Smooth muscle cell of bladder (primary cell): Measurements from ENCODE around the gene DHRS4L2. TPM values are rescaled to one million over a fixed set of nuclear protein-coding genes. Genes with fewer than 3 reads are reported as not detected.

ENCODE experiments used
- total RNA-seq: library from RNA; depleted of rRNA; stranded (reverse); fragments of >200 nt; gene quantifications from 2 replicates; pipeline ENCODE4 v1.2.3, GENCODE V29; 2014

DHRS4L2 gene
- total RNA-seq: 13.9 and 16.8 TPM in 2 replicates

DNA sequence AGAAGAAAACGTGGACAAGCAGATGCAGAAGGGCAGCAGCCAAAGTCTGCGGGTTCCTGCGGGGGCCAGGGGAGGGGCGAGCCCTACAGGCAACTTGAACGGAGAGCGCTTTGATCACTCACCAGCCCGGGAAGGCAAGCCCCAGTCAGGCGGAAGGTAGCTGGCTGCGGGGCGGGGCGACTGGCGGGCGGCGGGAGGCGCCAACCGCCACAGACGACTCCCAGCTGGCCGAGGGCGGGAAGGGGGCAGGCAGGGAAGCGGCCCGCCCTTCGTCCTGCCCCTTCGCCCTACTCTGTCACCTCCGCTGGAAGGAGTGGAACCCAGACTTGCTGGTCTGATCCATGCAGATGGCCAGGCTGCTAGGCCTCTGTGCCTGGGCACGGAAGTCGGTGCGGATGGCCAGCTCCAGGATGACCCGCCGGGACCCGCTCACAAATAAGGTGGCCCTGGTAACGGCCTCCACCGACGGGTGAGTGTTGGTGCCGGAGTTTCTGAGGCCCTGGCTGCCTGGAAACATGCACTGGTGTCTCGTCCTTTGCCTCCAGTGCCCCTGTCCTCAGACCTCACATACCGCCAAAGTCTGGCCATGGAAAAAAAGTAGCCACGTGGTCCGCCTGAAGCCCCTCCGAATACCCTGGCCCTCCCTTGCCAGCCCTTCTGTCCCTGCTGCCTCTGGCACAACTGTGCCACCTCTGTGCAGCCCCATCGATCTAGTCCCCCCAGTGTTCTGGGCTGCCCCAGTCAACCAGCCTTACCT, at the start of gene DHRS4L2:
Gene DHRS4L2 (plus strand): TSS at position 323 of the 757 bp plus-strand sequence. CDS start 19 bp downstream, at position 342.

DNA sequence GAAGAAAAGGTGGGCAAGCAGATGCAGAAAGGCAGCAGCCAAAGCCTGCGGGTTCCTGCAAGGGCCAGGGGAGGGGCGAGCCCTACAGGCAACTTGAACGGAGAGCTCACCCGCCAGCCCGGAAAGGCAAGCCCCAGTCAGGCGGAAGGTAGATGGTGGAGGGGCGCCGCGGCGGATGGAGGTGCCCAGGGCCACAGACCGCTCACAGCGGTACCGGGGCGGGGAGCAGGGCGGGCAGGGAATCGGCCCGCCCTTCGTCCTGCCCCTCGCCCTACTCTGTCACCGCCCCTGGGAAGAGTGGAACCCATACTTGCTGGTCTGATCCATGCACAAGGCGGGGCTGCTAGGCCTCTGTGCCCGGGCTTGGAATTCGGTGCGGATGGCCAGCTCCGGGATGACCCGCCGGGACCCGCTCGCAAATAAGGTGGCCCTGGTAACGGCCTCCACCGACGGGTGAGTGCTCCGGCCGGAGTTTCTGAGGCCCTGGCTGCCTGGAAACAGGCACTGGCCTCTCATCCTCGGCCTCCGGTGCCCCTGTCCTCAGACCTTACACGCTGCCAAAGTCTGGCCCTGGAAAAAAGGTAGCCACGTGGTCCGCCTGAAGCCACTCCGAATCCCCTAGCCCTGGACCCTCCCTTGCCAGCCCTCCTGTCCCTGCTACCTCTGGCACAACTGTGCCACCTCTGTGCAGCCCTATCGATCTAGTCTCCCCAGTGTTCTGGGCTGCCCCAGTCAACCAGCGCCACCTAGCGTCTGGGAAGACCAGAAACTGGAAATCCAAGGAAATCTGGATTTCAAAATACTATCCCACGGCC, 35.1 kb upstream of the DHRS4L2 start, which contains the start of gene DHRS4:
Gene DHRS4 (plus strand): TSS at position 307 of the 815 bp plus-strand sequence. CDS start 19 bp downstream, at position 326.

DNA sequence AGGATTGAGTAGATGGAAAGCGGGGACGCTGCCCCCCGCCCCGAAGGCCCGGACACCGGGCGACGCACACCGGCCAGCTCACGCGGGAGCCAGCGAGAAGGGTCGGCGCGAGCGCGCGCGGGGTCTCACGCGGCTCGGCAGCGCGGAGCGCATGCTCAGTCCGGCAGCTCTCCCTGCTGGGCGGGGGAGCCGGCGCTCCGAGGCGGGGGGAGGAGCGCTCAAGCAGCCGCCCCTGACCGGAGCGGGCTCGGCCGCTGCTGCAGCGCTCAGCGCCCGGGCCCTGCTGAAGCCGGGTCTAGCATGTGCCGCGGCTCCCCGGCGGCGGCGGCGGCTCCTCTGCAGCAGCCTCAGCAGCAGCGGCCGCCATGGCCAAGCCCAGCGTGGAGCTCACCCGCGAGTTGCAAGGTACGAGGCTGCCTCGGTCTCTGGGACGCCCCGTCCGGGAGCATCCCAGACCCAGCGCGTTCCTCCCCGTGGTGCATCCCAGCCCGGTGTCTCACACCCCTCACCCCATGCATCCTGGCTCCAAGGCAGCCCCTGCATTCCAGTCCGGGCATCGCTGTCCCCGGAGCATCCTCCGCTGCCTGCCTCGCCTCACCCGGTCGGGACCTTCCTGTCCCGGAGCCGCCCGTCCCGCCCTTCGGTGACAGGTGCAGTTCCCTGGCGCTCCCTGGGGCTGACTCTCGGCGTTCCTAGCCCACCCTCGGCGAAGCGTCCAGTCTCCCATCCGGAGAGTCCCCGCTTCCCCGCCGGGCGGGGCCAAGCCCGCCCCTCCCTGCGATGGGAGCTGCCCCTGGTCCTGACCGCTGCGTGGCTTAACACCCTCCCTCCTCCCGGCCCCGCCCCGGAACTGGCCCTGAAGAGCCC, 63.3 kb downstream of the DHRS4L2 start, which contains the start of gene CARMIL3:
Gene CARMIL3 (plus strand): TSS at position 221 of the 867 bp plus-strand sequence. CDS start 145 bp downstream, at position 366.

Other genes with a start within 250 kb of the DHRS4L2 start
- gene DHRS4, start 35.2 kb upstream of the DHRS4L2 start, total RNA-seq: 49.8 and 69.3 TPM in 2 replicates
- gene CARMIL3, start 63.1 kb downstream of the DHRS4L2 start, total RNA-seq: under 0.01 TPM in 2 replicates
- not detected in 2 replicates for gene CPNE6, start 82.6 kb downstream of the DHRS4L2 start, total RNA-seq
- gene PCK2, start 105.4 kb downstream of the DHRS4L2 start, total RNA-seq: 20.1 and 38.3 TPM in 2 replicates
- 50.9 and 53.0 TPM in 2 replicates for gene DCAF11, start 125.8 kb downstream of the DHRS4L2 start, total RNA-seq
- gene NRL, start 126.0 kb downstream of the DHRS4L2 start, total RNA-seq: 0.28 and 0.46 TPM in 2 replicates
- gene FITM1, start 141.7 kb downstream of the DHRS4L2 start, total RNA-seq: under 0.01 TPM in 1 of 2 replicates, not detected in the other
- gene PSME1, start 147.3 kb downstream of the DHRS4L2 start, total RNA-seq: 104 and 134 TPM in 2 replicates
- gene EMC9, start 152.7 kb downstream of the DHRS4L2 start, total RNA-seq: 17.4 and 17.8 TPM in 2 replicates
- gene PSME2, start 157.7 kb downstream of the DHRS4L2 start, total RNA-seq: 83.8 and 104 TPM in 2 replicates
- gene RNF31, start 158.6 kb downstream of the DHRS4L2 start, total RNA-seq: 25.0 and 32.0 TPM in 2 replicates
- gene IRF9, start 172.3 kb downstream of the DHRS4L2 start, total RNA-seq: 65.7 and 69.2 TPM in 2 replicates
- 0.85 and 1.2 TPM in 2 replicates for gene REC8, start 183.2 kb downstream of the DHRS4L2 start, total RNA-seq
- gene IPO4, start 199.9 kb downstream of the DHRS4L2 start, total RNA-seq: 27.4 and 27.8 TPM in 2 replicates
- gene TM9SF1, start 206.5 kb downstream of the DHRS4L2 start, total RNA-seq: 50.9 and 58.4 TPM in 2 replicates
- 0.14 and 0.28 TPM in 2 replicates for gene TSSK4, start 216.8 kb downstream of the DHRS4L2 start, total RNA-seq
- gene CHMP4A, start 224.6 kb downstream of the DHRS4L2 start, total RNA-seq: 19.7 and 20.3 TPM in 2 replicates
- gene MDP1, start 227.1 kb downstream of the DHRS4L2 start, total RNA-seq: 16.2 and 17.7 TPM in 2 replicates
- 226 and 239 TPM in 2 replicates for gene NEDD8, start 243.4 kb downstream of the DHRS4L2 start, total RNA-seq
- gene GMPR2, start 244.0 kb downstream of the DHRS4L2 start, total RNA-seq: 123 and 126 TPM in 2 replicates